ENCODE results near the gene KRT80.
A peak's percentile ranks its signal among the peaks of the same experiment; 100 is the strongest.

The KRT80 gene

DNA sequence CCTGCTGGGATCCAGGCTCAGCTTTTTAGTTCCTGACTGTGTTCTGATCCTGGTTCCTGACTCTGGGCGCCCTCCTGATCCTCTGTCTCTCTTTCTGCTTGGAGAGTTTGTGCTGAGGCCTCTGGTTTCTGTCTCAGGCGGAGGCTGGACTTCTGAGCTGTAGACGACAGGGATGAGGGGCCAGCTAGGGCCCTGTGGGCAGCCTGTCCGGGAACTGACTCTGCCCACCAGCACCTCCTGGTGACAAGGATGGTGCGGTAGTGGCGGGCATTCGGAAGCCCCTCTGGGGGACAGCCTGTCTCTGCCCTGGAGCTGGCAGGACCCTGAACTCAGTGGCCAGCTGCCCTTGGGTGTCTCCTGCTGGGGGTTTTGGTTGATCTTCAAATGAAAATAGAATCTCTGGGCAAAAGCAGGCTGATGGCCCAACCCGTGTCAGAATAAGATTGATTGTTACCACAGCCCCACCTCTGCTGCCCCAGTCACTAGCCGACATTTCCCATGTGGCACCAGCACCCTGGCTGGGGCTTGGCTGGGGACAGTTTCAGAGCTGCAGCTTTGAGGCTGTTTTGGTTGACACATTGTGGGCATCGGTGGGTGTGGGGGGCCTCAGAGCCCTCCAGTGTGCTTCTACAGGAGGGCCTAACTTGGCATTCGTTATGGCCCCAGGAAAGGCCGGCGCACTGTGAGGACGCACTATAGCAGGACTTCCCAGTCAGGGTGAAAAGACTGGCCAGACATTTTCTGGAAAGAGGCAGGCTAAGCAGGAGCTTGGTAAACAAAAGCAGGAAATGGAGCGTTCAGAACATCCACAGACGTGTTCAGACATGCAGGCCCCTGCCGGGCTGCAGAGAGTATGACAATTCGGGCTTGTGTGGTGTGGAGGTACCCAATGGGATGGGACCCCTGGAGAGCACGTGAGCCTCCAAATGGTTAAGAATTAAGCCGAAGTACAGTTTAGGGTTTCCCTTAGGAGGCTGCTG lies 16.2 kb downstream of the KRT80 start:
- peak; percentile 84 for DNase-seq

DNA sequence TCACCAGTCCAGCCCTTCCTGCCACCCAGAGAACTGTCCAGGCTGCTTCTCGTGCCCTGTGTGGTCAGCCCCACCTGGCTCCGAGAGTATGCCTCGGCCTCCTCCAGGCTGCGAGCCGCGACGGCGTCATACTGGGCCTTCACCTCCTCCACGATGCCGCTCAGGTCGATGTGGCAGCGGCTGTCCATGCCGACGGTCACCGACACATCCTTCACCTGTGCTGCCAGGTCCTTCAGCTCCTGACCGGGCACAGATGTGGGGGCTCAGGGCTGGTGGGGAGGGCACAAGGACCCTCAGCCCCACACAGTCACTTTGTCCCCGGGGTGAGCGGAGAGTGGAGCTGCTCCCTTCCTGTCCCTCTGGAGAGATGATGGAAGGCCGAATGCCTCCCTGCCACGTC lies 18.3 kb downstream of the KRT80 start:
- no peak for DNase-seq

DNA sequence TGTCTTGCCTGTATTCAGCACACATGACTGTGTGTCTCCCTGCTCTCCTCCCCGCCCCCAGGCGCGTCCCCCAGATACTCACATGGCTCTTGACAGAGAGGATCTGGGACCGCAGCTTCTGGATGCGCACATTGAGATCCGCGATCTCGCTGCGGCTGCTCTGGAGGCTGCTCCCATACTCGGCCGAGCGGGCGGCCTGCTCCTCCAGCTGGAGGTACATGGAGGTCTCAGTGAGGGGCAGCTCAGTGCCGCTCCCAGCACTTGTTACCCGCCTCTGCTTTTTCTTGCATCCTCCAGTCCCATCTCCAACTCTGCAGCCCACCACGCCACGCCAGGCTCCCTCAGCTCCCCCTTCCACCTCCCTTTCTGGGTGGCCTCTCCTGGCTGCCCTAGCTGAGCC lies 18.9 kb downstream of the KRT80 start:
- no peak for DNase-seq

DNA sequence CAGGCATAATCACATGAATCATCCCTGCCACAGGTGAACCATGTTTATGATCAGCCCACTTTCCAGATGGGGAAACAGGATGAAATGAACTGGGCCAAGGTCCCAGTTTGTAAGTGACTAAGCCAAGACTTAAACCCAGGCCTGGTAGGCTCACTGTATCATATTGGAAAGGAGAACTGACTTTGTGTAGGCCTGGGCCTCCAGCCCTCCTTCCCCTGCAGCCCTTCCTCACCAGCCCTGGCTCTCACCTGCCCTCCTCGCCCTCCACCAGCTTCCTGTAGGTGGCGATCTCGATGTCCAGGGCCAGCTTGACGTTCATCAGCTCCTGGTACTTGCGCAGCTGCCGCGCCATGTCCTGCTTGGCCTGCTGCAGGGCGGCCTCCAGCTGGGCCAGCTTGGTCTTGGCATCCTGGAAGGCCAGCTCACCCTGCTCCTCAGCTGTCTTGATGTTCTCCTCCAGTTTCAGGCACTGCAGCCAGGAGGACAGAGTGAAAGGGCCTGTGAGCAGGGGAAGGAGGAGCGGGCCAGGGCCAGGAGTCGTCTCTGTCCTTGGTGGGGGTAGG lies 19.8 kb downstream of the KRT80 start:
- DNase-seq: no peak

DNA sequence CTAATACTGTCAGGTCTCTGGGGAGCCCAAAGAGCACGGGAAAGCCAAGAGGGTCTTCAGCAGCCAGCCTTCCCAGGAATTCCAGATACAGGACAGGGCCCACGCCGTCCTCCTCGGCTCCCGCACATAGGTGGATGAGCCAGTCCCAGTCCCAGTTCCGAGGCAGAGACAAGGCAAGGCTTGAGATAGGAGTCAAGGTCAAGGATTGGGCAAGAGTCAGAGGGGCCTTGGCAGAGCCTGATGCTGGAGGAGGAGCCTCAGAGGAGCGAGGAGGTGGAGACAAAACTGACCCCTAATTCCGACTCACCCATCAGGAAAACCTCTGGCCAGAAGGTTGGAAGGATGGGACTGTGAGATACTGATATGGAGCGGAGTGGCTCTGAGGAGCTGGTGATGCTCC lies 21.0 kb downstream of the KRT80 start:
- no peak for DNase-seq

DNA sequence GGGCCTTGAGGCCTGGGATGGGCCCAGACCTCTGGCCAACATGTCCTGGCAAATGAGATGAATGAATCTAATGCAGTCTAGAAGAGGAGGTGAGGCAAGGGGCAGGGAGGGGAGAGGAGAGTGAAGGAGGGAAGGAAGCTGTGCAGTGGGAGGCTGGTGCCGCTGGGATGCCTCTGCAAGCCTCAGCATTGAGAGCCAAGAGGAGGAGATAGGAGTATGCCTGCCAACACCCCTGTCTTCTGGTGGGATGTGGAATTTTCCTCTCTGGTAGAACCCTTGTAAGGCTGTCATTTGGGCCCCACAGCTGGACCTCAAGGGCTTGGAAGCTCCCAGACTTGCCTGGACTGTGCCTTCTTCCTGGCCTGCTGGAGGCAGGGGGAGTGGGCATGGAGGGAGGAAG lies 21.9 kb downstream of the KRT80 start:
- DNase-seq: no peak

DNA sequence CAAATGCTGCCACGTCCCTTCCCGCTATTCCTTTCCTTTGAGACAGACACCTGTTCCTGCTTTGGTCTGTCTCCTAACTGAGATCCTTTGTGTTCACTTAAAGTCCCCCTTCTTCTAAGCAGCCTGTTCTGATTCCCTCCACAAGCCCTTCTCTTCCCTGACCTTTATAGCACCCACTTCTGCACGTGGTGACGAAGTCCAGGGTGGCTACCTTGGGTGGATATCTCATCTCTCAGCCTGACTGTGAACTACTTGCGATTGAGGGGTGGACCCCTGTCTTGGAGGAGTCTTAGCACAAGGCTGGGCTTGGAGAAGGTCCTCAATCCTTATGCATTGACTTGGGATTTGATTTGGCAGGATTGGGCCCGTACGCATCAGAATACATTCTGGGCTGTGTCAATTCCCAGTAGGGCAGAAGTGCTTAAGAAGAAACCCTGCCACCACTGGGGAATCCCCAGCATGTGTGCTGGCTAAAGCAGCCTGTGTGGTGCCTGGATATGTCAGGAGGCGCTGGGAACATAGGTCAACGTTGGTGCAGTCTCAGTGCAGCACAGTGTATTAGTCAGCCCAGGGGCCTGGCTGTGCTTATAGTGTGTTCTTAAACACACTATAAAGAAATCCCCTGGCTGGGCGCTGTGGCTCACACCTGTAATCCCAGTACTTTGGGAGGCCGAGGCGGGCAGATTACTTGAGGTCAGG lies 23.6 kb downstream of the KRT80 start:
- DNase-seq: no peak

DNA sequence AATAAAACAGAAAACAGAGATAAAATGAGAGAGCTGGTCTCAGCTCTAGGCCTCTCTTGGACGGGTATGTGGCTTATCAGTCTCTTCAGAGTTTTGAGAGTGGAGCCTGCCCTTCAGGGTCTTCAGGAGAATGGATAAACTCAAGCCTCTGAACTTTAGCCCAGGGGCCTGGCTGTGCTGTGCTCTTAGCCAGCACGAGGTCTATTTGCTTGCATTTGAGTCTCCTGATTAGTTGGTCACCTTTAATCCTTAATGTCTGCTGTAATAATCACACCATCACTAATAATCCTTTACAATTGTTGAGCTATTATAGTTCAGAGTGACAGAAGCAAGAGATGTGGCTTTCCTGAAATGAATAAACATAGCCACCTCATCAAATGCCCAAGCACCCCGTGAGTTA lies 24.3 kb downstream of the KRT80 start:
- DNase-seq: no peak

- DNase-seq: no peak
These were observed 25.1 kb downstream of the KRT80 start for GRCh38 chr12:52166672-52167071.

GRCh38 chr12:52165096-52165855 lies 26.5 kb downstream of the KRT80 start:
- DNase-seq: no peak

DNA sequence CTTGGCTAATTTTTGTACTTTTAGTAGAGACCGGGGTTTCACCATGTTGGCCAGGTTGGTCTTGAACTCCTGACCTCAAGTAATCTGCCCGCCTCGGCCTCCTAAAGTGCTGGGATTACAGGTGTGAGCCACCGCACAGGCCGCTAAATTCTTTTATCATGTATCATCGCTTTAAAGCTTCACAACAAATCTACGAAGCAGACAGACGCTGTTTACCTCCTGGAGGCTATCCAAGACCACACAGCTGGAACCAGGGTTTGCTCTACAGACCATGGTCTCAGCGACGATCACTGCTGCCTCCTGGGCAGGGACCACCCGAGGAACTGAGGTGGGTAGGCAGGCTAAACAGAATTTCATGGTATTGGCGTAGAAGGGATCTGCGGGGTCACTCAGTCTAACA lies 27.2 kb downstream of the KRT80 start:
- DNase-seq: no peak

DNA sequence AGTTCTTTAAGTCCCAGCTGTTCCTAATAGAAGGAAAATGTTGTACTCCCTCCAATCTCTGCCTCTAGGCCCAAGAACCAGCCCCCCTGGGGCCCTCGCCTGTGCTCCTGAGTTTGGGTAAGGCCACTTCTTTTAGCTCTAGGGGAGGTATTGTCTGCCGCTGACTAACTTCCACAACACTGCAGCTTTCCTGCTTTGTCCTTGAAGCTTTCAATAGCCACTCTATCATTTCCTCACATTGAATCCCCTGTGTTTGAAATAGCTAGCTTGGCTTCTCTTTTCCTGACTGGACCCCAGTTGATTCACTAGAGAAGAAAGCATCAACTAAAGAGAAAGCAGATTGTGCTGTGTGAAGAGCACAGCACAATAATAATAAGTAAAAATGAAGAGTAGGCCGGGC lies 28.8 kb downstream of the KRT80 start:
- no peak for DNase-seq

- no peak for DNase-seq
These were observed 31.6 kb downstream of the KRT80 start for GRCh38 chr12:52160200-52160599.

- no peak for DNase-seq
These were observed 34.2 kb downstream of the KRT80 start for GRCh38 chr12:52157566-52158150.

DNA sequence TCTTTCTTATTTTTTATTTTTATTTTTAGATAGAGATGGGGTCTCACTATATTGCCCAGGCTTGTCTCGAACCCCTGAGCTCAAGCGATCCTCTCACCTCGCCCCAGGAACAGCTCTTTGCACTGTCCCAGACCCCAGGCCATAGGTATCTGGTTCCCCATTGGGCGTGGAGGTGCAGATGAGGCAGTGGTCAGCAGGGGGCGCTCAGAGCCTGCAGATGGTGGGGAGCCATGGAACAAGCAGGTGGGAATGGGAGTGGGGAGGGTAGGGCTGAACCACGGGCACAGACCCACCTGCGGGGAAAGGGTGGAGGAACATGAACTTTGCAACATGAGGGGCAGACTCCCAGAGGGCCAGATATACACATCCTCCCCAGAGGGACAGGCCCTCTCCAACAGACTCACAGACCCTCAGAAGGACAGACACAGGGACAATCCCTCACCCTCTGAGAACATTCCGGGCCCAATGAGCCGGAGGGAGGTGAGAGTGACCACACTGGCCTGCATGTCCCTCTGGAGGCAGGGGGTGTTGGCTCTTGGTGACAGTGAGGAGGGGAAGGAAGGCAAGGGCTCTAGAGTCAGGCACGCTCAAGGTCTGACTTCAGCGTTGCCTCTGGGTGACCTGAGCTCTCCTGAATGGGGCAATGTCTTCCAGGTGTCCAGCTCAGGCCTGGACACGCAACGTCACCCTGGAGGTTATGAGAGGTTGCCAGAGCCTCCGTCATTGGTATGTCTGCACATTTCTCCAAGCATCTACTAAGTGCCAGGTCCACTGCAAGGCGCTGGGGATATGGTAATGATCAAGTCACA lies 34.9 kb downstream of the KRT80 start:
- DNase-seq: no peak

DNA sequence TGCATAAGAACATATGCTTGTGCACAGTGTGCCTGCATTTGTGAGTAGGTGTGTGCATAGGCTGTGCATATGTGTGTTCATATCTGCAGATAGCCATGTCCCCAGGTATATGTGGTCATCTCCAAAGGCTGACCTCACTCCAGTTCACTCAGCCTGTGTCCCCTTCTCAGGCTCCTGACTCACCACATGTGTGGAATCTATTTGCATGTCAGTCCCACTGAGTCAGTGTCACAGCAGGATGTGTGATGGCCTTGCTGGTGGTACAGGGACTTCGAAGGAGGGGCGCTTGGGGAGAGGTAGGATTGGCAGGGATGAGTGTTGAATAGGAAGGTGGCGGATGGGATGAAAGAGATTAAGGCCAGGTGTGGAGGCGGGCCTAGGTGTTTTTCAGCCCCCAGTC lies 35.5 kb downstream of the KRT80 start:
- no peak for DNase-seq

DNA sequence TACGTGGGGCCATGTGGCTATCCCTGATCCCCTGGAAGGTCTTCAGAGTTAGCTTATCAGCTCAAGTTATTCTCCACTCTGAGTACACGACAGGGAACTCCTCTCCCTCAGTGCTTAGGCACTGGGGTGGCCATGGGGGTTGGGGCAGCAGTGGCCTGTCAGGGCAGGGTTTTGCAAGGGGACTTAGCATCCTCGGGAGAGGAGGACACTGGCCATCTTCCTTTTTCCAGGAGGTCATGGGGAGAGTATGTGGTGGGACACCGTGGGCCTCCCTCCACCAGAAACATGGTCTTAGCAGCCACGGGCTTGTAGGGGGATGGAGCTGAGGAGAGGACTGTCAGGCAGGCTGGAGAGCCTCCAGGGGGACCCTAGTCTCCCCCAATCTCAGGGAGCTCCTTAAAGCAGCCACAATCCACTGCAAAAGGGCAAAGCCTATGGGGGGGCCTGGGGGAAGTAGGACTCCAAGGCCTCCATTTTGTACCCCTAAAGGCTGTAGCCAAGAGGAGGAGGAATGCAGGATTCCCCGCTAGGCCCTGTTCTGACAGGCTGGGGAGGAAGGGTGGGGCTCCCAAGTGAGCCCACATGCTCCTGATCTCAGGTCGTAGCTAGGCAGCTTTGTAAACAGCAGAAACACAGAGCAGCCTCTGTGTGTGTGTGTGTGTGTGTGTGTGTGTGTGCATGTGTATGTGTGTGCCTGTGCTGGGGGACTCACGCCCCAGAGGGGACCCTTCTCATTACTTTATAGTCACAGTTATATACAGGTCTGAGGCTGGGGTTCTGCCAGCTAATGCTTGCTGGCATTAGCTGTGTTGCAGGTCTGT lies 36.6 kb downstream of the KRT80 start:
- DNase-seq: no peak

- no peak for DNase-seq
These were observed 38.9 kb downstream of the KRT80 start for GRCh38 chr12:52152905-52153317.

DNA sequence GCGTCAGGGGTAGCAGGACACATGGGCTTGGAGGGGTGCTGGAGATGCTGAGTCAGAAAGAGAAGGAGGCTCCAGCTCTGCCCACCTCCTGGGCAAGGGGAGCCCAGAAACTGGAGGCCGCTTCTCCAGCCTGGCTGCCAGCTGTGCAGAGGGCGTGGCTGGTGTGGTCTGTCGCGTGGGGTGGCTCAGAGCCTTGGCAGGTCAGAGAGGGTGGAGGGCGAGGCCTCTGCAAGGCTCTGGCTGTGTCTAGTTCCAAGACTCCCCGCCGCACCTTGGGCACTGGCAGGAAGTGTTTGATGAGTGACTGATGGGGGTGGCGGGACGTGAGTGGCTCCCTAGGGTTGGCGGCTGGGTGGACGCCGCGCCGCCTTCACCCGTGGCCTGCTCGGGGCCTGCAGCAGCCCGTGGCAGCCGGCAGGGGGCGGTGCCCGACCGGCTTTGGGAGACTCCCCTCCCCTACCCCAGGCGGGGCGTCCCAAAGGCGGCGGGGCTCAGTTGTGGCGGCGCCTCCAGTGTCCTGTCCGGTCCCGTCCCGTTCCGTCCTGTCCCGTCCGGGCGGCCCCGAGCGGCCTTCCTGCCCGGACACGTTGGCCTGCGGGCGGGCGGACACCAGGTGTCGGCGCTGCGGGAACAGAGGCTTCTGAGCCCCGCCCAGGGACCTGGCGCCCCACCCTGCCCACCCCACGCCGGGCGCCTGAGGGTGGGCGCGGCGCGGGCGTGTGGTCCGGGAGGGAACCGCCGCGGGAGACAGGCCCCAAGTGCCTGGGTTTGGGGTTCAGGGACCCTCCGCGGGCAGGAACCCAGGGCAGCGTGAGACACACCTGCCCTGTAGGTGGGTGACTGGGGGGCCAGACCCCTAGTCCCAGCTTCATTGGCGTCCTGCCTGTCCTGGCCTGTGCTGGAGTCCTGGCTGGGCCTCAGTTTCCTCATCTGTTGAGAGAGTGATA lies 39.7 kb downstream of the KRT80 start:
- DNase-seq: no peak

Measured in NCI-H1417 treated with DMSO at 0.1 percent for 48 hours (cell line).